GM11168 (cell line): ENCODE data around the gene GCK.
"Not testable (repeated sequence)": the region's sequence is repeated elsewhere in the genome, so short reads cannot be mapped to it uniquely, and the experiment has no call there.

ENCODE experiments used
- in situ Hi-C: fragments of 300-500 bp; cut with MboI; formaldehyde crosslinking; loops from one replicate; pipeline ENCODE4 v1.12.0; 2022; ENCODE audit warnings: low sequenced_read_pairs; ENCODE audit not compliant: unreplicated experiment

Gene GCK

DNA sequence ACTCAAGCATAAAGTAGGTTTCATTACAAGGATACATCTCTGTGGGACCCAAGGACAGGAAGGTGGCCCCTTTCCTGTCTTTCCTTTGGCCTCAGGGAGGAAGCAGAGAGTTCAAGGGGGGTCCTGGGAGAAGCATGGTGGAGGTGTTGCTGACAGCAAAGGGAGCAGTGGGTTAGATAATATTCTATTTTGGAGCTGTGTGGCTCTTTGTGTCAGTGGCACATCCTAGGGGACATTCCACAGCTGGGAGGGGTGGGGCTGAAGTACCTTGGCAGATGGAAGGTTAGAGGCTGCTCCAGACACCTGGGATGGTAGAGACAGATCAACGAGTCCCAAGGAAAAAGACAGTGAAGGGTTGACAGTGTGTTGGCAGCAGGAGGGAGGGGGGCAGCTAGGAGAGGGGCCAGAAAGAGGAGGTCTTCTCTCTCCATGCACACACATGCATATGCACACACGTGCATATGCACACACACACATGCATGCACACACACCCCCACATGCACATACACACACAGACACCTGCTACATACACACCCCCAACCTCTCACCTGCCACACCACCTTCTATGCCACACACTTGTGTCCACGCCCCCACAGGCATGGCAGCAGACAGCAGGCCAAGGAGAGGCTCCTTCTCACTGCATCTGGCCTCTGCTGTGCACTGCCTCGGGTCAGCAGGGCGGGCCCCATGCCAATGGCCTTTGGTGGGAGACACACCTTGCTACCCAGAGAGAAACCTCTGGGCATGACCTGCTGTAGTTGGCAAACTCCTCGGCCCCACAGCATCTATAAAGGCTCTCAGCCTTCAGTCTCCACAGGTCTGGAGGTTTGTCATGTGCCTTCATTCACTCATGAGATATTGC lies 60.3 kb downstream of the GCK start:
- in situ Hi-C loops, result no loop called here

DNA sequence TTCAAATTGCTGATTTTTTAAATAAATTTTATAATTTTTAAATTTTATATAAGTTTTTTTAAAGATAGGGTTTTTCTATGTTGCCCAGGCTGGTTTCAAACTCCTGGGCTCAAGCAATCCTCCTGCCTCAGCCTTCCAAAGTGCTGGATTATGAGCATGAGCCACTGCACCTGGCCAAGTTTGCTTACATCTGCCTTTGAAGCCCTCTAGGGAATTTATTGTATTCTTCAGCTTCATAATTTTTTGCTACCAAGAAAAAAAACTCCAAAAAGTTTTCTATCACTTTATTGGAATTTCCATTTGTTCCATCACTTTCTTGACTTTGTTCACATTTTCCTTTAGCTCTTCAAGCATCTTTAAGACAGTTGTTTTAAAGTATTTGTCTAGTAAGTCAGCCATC lies 62.1 kb downstream of the GCK start:
- in situ Hi-C loops, result no loop called here

DNA sequence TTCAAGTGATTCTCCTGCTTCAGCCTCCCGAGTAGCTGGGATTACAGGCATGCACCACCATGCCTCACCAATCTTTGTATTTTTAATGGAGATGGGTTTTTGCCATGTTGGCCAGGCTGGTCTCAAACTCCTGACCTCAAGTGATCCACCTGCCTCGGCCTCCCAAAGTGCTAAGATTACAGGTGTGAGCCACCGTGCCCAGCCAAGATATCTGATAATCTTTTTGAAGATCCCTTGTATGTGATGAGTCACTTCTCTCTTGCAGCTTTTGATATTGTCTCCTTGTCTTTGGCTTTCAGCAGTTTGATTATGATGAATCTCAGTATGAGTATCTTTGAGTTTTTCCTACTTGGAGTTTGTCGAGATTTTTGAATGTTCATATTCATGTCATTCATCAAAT lies 62.7 kb downstream of the GCK start:
- in situ Hi-C loops, result not testable (repeated sequence)

DNA sequence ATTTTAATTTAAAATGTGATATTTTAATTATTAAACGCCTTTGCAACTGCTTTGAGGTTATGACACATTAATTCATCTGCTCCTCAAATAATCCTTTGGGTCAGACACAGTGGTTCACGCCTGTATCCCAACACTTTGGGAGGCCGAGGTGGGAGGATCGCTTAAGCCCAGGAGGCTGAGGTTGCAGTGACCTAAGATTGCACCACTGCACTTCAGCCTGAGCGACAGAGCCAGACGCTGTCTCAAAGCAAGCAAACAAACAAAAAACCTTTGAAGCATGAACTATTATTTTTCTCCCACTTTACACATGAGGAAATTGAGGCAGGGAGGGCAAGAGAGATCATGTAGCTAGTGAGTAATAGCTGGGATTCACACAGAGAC lies 64.4 kb downstream of the GCK start:
- in situ Hi-C loops, result no loop called here

DNA sequence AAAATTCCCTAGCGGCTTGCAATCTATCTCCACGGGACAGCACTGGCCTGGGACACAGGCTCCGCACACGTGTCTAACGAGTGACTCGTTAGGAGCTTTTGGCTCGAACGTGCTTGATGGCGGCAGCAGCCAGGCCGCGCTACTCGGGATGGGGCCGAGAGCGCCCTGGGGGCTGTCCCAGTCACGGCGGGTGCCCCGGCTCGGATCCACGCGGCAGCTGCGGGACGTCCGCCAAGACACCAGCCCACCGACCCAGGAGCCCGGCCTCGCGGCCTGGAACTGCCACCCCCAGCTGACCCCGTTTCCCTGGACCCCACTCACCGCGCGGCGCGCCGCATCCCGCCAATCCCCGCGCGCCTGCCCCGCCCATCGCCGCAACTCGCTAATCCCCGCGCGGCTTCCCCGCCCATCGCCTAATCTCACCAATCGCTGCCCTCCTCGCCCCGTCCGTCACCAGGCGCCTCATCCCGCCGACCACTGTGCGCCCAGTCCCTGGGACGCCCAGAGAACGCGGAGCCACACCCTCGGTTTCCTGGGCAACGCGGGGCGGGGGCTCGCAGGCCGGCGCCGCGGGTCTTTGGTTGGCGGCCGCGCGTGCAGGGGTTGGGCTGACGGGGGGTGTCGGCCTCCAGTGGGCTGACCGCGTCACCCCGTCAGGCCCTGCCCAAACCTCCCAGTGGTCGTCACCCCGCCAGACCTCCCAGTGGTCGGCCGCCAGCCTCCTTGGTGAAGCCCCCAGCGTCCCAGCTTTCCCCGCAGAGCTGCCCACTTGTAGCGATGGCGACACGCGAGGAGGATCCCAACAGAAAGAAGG lies 65.8 kb downstream of the GCK start, which contains the start of gene POLD2:
POLD2 (minus strand) TSS at position 359 of the 814 bp plus-strand sequence. CDS start 1,495 bp downstream, outside the sequence.
- in situ Hi-C loops, result no loop called here

DNA sequence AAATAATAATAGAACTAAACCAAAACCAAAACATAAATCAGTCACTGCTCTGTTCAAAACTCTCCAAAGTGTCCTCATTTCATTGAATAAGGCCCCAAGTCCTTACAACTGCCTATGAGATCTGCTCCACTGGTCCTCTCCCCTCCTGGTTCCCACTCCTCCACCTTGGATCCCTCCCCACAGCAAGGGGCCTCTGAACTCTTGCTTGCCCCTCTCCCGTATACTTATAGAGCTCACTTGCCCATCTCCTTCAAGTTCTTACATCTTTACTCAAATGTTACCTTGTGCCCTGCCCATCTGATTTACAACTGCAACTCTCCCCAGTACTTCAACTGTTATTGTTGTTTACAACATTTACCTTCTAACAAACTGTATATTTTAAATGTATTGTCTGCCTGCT lies 66.7 kb downstream of the GCK start:
- in situ Hi-C loops, result no loop called here

DNA sequence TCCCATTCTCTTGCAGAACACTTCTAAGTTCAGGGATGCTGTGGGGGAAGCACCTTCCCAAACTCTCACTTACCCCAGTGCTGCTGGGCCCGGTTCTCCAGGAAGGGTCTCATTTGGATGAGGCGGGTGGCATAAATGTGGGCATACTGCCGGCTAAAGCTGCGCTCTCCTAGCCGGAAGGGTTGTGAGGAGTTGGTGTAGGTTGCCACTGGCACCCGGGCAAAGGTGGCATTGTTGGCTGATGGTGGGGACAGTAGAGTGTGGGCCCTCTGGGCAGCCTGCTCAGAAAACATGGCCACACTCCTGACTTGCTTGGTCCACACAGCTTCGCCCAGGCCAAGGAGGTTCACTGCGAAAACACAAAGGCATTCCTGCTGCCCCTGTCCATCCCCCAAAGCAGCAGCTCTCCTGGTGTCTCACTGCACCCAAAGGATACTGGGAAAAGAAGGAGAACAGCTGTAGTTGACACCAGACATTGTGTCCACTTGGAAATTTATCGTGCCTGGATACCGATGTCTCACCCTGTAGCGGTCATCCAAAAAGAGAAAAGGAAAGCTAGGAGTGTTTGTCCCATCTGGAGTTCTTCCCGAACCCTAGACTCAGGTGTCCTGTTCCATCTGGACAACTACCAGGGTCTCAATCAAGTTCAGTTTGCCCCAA lies 67.3 kb downstream of the GCK start:
- in situ Hi-C loops, result no loop called here

DNA sequence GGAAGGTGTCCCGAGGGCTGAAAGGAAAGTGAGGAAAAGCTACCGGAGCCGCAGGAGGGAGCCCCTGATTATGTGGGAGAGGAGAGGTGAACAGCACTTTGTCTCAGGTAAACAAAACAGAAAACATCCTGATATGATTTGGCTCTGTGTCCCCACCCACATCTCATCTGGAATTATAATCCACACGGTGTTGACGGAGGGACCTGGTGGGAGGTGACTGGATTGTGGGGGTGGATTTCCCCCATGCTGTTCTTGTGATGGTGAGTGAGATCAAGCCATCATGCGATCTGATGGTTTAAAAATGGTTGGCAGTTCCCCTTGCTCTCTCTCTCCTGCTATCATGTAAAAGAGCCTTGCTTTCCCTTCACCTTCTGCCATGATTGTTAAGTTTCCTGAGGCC lies 68.8 kb downstream of the GCK start:
- in situ Hi-C loops, result no loop called here

DNA sequence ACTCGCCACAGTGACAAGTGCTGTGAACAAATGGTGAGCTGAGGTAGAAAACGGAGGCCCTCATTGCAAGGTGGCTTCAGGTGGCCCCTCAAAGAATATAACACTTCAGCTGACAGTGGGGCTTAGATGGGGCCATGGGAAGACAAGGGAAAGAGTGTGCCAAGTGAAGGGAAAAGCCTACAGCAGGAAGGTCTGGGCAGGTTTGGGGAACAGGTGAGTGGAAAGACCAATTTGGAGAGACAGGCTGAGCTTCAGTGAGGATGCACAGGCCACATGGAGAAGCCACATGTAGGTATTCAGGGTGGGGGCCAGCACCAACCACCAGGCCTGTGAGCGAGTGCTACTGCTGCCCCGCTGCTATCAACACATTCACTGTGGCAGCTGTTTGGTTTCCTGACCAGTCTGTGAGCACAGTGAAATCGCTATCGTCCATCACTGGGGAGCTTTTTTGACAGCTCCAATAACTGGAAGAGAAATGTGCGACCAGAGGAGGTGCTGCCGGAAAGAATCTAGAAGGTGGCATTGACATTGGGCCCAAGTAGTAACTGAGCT lies 69.3 kb downstream of the GCK start:
- in situ Hi-C loops, result no loop called here

DNA sequence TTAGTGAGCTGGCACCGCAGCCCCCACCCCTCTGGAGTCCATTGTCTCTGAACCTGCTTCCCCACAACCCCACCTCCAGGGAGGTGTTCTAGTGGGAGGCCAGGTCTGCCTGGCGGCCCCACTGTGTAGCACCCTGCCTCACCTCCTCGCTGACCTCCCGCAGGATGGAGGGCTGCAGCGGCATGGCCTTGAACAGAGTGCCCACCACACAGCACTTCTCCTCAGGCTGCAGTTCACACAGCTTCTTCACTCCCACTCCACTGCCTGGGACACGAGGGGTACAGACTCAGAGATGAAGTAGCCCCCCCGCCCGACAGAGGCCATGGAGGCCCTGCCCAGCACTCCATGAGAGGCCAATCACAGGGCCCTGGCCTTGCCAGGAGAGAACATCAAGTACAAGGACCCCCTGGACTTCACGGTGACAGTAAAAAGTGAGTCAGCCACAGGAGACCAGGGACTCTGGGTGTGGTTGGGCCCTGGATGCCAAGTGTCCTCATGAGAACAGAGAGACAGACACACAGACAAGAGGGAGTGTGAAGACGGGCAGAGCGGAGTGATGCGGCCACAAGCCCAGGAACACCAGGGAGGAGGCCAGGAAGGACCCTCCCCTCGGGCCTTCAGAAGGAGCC lies 71.3 kb downstream of the GCK start:
- in situ Hi-C loops, result no loop called here

DNA sequence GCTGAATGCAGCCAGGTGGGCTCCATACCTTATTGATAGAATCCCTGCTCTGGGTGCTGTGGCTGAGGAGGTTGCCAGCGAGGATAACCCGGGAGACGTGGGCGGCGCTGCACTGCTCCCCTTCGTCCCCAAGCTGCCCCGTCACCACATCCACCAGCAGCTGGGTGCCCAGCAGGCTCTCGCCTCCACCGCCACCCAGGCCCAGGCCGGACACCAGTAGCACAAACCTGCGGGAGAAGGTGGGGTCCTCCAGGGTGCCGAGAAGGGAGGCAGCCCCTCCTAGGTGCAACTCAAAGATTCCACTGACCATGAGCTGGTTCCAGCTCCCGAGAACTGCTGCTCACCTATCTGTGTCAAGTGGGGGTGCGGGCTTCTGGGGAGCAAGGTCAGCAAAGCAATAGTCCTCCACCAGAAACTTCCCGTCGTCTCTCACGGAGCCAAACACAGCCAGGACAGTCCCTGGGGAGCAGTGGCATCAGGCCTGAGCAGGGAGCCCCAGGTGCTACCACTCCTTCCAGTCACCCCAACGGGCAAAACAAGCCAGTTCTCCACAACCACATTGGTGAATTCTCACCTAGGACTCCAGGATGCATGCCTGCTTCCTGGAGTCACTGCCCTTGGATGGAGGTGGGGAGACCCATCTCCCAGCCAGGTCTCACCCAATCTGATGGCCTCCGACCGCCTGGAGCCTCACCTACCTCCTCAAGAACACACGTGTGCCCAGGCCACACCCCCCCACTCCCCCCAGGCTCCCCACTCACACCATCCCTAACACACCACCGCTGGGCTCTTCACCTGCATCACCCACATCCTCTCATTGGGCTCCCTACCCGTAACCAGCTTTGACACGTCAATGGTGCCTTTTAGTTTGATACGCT lies 72.2 kb downstream of the GCK start:
- in situ Hi-C loops, result no loop called here

DNA sequence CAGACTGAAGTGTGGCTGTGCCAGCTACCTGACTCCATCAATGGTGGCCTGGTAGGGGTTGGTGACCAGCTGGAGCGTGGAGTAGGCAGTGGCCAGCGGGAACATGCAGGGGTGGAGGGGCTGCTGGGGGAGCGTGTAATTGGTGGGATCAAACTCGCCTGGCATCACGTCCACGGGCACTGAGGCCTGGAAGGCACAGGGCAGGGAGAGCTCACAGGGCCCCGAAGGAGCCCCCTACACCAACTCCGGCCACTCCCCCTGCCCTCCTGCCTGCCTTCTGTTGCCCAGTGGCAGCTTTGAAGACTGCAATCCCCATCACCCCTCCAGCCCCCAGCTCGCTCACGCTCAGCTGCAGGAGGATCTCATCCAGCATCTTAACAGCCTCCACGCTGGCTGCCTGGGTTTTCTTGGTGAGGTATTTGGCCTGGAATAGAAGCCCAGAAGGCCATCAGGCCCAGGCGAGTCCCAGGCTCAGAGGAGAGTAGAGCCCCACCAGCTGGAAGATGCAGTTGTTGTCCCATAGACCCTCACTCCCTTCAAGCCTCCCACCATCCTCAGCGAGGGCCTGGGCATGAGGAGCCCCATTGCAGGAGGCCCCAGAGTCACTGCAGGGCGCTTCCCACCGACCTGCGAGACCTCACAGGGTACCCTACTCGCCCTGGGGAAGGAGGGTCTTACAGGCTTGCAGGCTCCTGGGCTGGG lies 73.0 kb downstream of the GCK start:
- in situ Hi-C loops, result no loop called here

DNA sequence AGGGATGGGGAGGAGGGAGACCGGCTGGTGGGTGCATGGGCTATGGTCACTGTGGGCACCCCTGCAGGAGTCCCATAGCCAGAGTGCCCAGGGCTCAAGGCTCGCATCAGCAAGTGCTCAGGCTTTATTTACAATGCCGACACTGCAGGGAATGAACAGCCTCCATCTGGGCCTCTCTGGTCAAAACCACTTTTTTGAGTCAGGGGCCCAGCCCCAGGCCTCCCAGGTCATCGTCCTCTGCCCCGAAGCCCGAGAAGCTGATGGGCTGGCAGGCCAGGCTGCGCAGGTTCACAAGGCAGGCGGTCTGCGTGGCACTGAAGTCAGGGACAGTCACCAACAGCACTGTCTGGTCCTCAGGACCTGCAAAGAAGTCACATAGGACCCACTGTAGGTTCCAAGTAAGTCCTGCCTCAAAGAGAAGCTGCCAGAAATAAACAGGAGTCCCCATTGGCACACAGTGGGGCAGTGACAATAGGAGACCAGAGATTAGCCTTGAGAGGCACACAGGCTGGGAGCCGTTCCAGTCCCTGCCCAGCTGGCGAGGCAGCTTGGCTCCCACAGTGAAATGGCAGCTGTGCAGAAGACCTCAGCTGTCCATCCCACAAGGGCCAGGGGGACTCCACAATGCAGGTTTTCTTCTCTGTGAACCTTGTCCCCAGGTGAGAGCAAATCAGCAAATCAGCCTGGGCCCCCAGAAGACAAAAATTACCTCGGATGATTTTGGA lies 74.5 kb downstream of the GCK start:
- in situ Hi-C loops, result no loop called here

DNA sequence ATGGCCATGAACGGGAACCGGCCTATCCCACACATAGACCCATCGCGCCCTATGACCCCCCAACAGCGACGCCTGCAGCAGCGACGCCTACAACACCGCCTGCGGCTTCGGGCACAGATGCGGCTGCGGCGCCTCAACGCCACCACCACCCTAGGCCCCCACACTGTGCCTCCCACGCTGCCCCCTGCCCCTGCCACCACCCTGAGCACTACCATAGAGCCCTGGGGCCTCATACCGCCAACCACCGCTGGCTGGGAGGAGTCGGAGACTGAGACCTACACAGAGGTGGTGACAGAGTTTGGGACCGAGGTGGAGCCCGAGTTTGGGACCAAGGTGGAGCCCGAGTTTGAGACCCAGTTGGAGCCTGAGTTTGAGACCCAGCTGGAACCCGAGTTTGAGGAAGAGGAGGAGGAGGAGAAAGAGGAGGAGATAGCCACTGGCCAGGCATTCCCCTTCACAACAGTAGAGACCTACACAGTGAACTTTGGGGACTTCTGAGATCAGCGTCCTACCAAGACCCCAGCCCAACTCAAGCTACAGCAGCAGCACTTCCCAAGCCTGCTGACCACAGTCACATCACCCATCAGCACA lies 75.4 kb downstream of the GCK start:
- in situ Hi-C loops, result no loop called here

DNA sequence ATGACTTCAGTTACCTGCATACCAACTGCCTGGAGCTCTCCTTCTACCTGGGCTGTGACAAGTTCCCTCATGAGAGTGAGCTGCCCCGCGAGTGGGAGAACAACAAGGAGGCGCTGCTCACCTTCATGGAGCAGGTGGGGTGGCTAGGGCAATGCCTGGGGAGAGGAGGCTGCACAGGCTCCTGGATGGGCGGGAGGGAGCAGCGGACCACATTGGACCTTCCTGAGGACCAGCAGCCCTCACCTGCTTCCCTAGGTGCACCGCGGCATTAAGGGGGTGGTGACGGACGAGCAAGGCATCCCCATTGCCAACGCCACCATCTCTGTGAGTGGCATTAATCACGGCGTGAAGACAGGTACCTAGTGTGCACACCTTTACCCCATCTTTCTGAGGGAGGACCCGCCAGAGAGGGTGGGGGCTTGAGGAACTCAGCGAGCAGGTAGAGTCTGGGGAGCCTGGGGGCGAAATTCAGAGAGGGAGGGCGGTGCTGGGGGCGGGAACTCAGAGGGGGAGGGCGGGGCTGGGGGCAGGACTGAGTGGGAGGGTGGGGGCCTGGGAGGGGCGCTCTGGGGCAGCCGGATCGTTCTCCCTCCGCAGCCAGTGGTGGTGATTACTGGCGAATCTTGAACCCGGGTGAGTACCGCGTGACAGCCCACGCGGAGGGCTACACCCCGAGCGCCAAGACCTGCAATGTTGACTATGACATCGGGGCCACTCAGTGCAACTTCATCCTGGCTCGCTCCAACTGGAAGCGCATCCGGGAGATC lies 76.1 kb downstream of the GCK start:
- in situ Hi-C loops, result no loop called here

DNA sequence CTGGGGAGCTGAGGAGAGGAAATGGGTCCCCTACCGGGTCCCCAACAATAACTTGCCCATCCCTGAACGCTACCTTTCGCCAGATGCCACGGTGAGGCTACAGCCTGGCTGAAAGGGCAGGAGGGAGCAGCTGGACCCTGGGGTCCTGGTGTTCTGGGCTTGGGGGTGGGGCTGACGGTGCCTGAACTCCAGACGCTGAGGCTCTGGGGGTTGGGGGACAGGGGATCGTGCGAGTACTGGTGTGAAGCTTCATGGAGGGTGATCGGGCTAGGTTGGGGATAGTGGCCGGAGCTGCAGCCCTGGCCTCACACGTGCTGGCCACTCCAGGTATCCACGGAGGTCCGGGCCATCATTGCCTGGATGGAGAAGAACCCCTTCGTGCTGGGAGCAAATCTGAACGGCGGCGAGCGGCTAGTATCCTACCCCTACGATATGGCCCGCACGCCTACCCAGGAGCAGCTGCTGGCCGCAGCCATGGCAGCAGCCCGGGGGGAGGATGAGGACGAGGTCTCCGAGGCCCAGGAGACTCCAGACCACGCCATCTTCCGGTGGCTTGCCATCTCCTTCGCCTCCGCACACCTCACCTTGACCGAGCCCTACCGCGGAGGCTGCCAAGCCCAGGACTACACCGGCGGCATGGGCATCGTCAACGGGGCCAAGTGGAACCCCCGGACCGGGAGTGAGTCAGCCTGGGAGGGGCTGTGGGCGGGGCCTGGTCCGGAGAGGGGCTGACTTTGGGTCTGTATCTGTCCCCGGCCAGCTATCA lies 76.8 kb downstream of the GCK start:
- in situ Hi-C loops, result no loop called here
